ENCODE results near the gene CCDC142.

DNA sequence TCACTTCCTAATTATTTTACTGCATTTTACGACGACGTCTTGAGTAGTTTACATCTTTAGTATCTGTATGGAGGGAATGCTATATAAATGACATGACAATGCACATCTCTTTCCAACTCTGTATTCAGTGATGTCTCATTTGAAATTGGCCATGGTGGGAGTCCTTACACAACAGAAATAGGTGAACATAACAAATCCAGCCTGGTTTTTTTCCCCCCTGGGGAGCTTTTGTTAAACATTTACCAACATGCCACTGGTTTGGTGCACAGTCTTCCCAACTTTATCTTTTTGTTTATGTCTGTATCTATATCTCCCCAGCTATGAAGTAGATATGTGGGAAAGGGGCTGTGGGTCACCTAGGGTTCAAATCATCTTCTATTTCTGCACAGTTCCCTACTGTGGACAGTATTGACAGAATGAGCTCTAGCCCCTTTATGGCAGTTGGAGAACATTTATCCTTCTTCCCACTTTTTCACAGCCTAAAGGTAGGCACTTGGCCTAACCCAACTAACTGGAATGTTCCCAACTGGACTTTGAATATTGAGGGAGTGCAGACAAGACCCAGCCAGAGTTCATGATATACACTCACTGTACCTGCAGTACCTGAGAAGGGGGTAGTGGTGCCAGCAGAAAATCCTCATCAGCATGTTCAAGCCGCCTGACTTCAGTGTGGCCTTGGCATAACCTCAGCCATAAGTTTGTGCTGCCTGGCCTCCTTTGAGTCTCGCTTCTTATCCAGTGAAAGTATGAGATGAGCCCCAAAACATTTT lies 35.4 kb downstream of the CCDC142 start:
- TF ChIP-seq, protein P1, sequence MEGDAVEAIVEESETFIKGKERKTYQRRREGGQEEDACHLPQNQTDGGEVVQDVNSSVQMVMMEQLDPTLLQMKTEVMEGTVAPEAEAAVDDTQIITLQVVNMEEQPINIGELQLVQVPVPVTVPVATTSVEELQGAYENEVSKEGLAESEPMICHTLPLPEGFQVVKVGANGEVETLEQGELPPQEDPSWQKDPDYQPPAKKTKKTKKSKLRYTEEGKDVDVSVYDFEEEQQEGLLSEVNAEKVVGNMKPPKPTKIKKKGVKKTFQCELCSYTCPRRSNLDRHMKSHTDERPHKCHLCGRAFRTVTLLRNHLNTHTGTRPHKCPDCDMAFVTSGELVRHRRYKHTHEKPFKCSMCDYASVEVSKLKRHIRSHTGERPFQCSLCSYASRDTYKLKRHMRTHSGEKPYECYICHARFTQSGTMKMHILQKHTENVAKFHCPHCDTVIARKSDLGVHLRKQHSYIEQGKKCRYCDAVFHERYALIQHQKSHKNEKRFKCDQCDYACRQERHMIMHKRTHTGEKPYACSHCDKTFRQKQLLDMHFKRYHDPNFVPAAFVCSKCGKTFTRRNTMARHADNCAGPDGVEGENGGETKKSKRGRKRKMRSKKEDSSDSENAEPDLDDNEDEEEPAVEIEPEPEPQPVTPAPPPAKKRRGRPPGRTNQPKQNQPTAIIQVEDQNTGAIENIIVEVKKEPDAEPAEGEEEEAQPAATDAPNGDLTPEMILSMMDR (IDR thresholded peaks at IDR 0.05), result no peak
- no peak for TF ChIP-seq POLR2A (IDR thresholded peaks at IDR 0.05)
